K562 (cell line): ENCODE measurements around the gene DMD. TPM values are rescaled to one million over a fixed set of nuclear protein-coding genes. Genes with fewer than 3 reads are reported as not detected.

Experiments
- ATAC-seq: fragments of 200-7000 bp; cut with Tn5 transposase; 3 replicates; pipeline ENCODE4 v1.9.1; 2020; ENCODE audit warnings: moderate library complexity
- BruUV-seq: library from RNA; stranded (reverse); fragments of 400-500 nt; replicated peaks from 2 replicates; lab custom pipeline; 2021; lab: Mats Ljungman, UMichigan
- CTCF ChIA-PET: fragments of 300-600 bp; formaldehyde crosslinking; extraction: SDS; loops from one replicate; lab custom pipeline; 2021; ENCODE audit warnings: low intra/inter-chr PET ratio; lab: Yijun Ruan, JAX
- POLR2A ChIA-PET: fragments of 300-600, 350-650 bp; sonication (Branson Sonifier 250); formaldehyde crosslinking; extraction: SDS; loops from one replicate; lab custom pipeline; 2021; ENCODE audit warnings: antibody characterized with exemption, inconsistent platforms; lab: Yijun Ruan, JAX
- DNase-seq, 4 experiments: peaks; one replicate each; pipeline versions ENCODE4 v3.0.0 to v3.0.0-alpha.2; 2011 to 2018; ENCODE audit warnings: low spot score in 3 of 4, mixed read lengths in 3 of 4; ENCODE audit errors: extremely low read depth in 1 of 4
- FAIRE-seq: peaks from 2 replicates; lab custom pipeline; 2011; peaks lifted over from hg19 to GRCh38; lab: Jason Lieb, UNC
- H2AFZ ChIP-seq: 2 replicates; pipeline ENCODE4 v1.6.0; 2011; ENCODE audit warnings: low read depth, low read length, control low read depth, inconsistent platforms
- H3K27ac ChIP-seq: fragments of 200-600 bp; 3 replicates; pipeline ENCODE4 v1.8.0; 2011; ENCODE audit warnings: low read depth, mild to moderate bottlenecking, control low read depth, inconsistent platforms, low read length, moderate library complexity, mixed read lengths; ENCODE audit errors: extremely low read depth
- H3K27me3 ChIP-seq, 2 experiments: fragments of 300-600 bp in 1 of 2; 2 replicates in 1 of 2; 3 replicates in 1 of 2; pipeline versions ENCODE4 v1.6.0 to v1.8.0; 2011; ENCODE audit warnings: inconsistent platforms in 2 of 2, low read length in 2 of 2, mild to moderate bottlenecking in 1 of 2, mixed read lengths in 1 of 2, moderate library complexity in 1 of 2; ENCODE audit not compliant: control insufficient read depth in 2 of 2, insufficient read depth in 2 of 2
- H3K36me3 ChIP-seq: fragments of 300-600 bp; 3 replicates; pipeline ENCODE4 v1.8.0; 2011; ENCODE audit warnings: mild to moderate bottlenecking, low read length, inconsistent platforms; ENCODE audit not compliant: control insufficient read depth, insufficient read depth
- H3K4me1 ChIP-seq, 2 experiments: fragments of 200-600 bp in 1 of 2; replicated peaks in 1 of 2; 2 replicates in 1 of 2; 3 replicates in 1 of 2; pipeline versions ENCODE4 v1.5.1 to v1.8.0; 2011; ENCODE audit warnings: inconsistent platforms in 2 of 2, low read length in 2 of 2, mild to moderate bottlenecking in 1 of 2, mixed read lengths in 1 of 2, moderate library complexity in 1 of 2; ENCODE audit not compliant: control insufficient read depth in 2 of 2, insufficient read depth in 2 of 2
- H3K4me2 ChIP-seq: 2 replicates; pipeline ENCODE4 v1.6.1; 2011; ENCODE audit warnings: low read length, control low read depth, inconsistent platforms, mixed read lengths; ENCODE audit not compliant: insufficient read depth
- H3K4me3 ChIP-seq: fragments of 200-600 bp; sonication (generic), shearing (Covaris generic); 2 replicates; pipeline ENCODE4 v1.5.1; 2016; ENCODE audit warnings: control low read depth, inconsistent platforms
- H3K79me2 ChIP-seq: fragments of 200-600 bp; 3 replicates; pipeline ENCODE4 v1.8.0; 2011; ENCODE audit warnings: low read length, inconsistent platforms; ENCODE audit not compliant: control insufficient read depth, insufficient read depth
- H3K9ac ChIP-seq, 2 experiments: 2 replicates each; pipeline versions ENCODE4 v1.6.0 to v1.6.1; 2011; ENCODE audit warnings: low read depth in 2 of 2, low read length in 2 of 2, control low read depth in 1 of 2, inconsistent platforms in 1 of 2, mild to moderate bottlenecking in 1 of 2, mixed read lengths in 1 of 2; ENCODE audit not compliant: insufficient read depth in 1 of 2
- H3K9me1 ChIP-seq: one replicate; pipeline ENCODE4 v1.6.0; 2011; ENCODE audit warnings: inconsistent platforms, mild to moderate bottlenecking, low read length, moderate library complexity; ENCODE audit not compliant: control insufficient read depth, insufficient read depth
- H3K9me3 ChIP-seq: replicated peaks from 2 replicates; pipeline ENCODE4 v1.5.1; 2011; ENCODE audit warnings: low read depth, low read length, inconsistent platforms; ENCODE audit not compliant: control insufficient read depth, insufficient read depth
- H4K20me1 ChIP-seq: replicated peaks from 2 replicates; pipeline ENCODE4 v1.6.1; 2011; ENCODE audit warnings: low read length, inconsistent platforms, mixed read lengths; ENCODE audit not compliant: control insufficient read depth, insufficient read depth
- DDX20 ChIP-seq: fragments of 450-650 bp; IDR thresholded peaks from 2 replicates; pipeline ENCODE4 v1.6.1; 2016; ENCODE audit warnings: missing genetic modification characterization, low read depth, mild to moderate bottlenecking, missing compliant biosample characterization, moderate library complexity
- DIDO1 ChIP-seq: fragments of 450-650 bp; IDR thresholded peaks from 2 replicates; pipeline ENCODE4 v1.6.1; 2016; ENCODE audit warnings: low read depth, missing biosample characterization, missing genetic modification characterization
- ETV1 ChIP-seq: fragments of 450-650 bp; conservative IDR thresholded peaks from 2 replicates; pipeline ENCODE4 v1.6.1; 2016; ENCODE audit warnings: missing genetic modification characterization, control low read depth, low read depth, missing compliant biosample characterization
- JUND ChIP-seq, 2 experiments: IDR thresholded peaks; 2 replicates in 1 of 2; 3 replicates in 1 of 2; pipeline ENCODE4 v1.6.1; 2011; ENCODE audit warnings: borderline replicate concordance in 2 of 2, low read depth in 2 of 2, low read length in 2 of 2, improper control_type of control experiment in 1 of 2, missing biosample characterization in 1 of 2, missing genetic modification characterization in 1 of 2, missing genetic modification reagents in 1 of 2
- MEF2A ChIP-seq: IDR thresholded peaks from 2 replicates; pipeline ENCODE4 v1.6.1; 2011; ENCODE audit warnings: low read depth, mild to moderate bottlenecking, low read length, moderate library complexity; ENCODE audit not compliant: control insufficient read depth
- MEIS2 ChIP-seq: fragments of 450-650 bp; IDR thresholded peaks from 2 replicates; pipeline ENCODE4 v1.6.1; 2014; ENCODE audit warnings: mild to moderate bottlenecking; ENCODE audit not compliant: partially characterized antibody
- MTF1 ChIP-seq: fragments of 250-450 bp; sonication (Bioruptor Pico); IDR thresholded peaks from 2 replicates; pipeline ENCODE4 v1.9.0; 2021; ENCODE audit warnings: moderate library complexity, mild to moderate bottlenecking, inconsistent platforms, borderline replicate concordance
- ZNF384 ChIP-seq: IDR thresholded peaks from 2 replicates; pipeline ENCODE4 v1.6.1; 2012; ENCODE audit warnings: low read depth, low read length, improper control_type of control experiment
- ZSCAN29 ChIP-seq: fragments of 450-650 bp; IDR thresholded peaks from 2 replicates; pipeline ENCODE4 v1.6.1; 2017
- WGBS: fragments of 100-300 bp; shearing (Covaris generic); methylation state at CpG from one replicate; pipeline ENCODE4 v1.1.6; 2016; ENCODE audit warnings: low coverage, mixed read lengths; ENCODE audit not compliant: insufficient coverage; ENCODE audit errors: missing lambda C conversion rate; 5-methylcytosine and 5-hydroxymethylcytosine counted together
- in situ Hi-C: fragments of 300-500 bp; cut with MboI; formaldehyde crosslinking; loops from 4 replicates; pipeline ENCODE4 v1.15.0; 2018; ENCODE audit warnings: inconsistent platforms, mixed read lengths
- intact Hi-C: fragments of 100-400 bp; cut with micrococcal nuclease; formaldehyde crosslinking; loops from 2 replicates; pipeline ENCODE4 v1.14.2; 2022
- polyA plus RNA-seq, 8 experiments: library from polyadenylated mRNA; depleted of rRNA in 4 of 8; stranded (reverse) in 5 of 8; unstranded in 3 of 8; fragments of >200 nt; fragmentation: Nextera tagmentation in 2 of 8; fragmentation: Illumina TruSeq in 1 of 8; extraction: Ambion mirVana in 2 of 8; extraction: Trizol in 1 of 8; gene quantifications; 2 replicates each; pipeline versions ENCODE4 v1.2.1 to v1.2.3, GENCODE V29; 2011 to 2014; ENCODE audit warnings: inconsistent platforms in 1 of 8, missing spikeins in 1 of 8
- total RNA-seq, 7 experiments: library from RNA; depleted of rRNA in 6 of 7; stranded (reverse); fragments of >200 nt in 6 of 7; fragmentation: Illumina TruSeq in 2 of 7; extraction: Trizol in 2 of 7; gene quantifications; 2 replicates each; pipeline versions ENCODE4 v1.2.1 to v1.2.3, GENCODE V29; 2011 to 2021; ENCODE audit warnings: low replicate concordance in 1 of 7

DMD gene
- total and polyA plus RNA-seq, 9 of the 15 experiments (the other 6 are each of a cell fraction or from before 2014, with no cell fraction given): 3.8 to 20.4 (median 11.4) TPM

- TF ChIP-seq DIDO1: no peak
Measured at GRCh38 chrX:31228415-31228832, 1982.9 kb downstream of the DMD start (continued).

GRCh38 chrX:31227250-31227649 is 1984.1 kb downstream of the DMD start:
- intact Hi-C loops (no loop called here), in situ Hi-C loops (no loop called here)
- no peak overlapping the region for H3K9ac ChIP-seq
- H4K20me1 ChIP-seq: no peaks in the 10 kb centered on the region
- POLR2A ChIA-PET: no interaction called here
- TF ChIP-seq MEIS2 (no peak), DDX20 (tag) (no peak), ETV1 (tag) (no peak), ZSCAN29 (no peak), MEF2A (no peak), JUND (IDR thresholded peaks at IDR 0.05; ENCODE audit: borderline replicate concordance, low read depth, low read length) (no peak), JUND (tag; IDR thresholded peaks at IDR 0.05; ENCODE audit: borderline replicate concordance, low read depth, low read length) (no peak), ZNF384 (no peak), MTF1 (no peak)
- TF ChIP-seq, all 486 proteins: peak for 0
- ATAC-seq (no peak), FAIRE-seq (no peak), DNase-seq (no peak)
- Histone ChIP-seq H3K4me3 (no peak overlapping the region), H3K4me2 (no peak overlapping the region), H3K27ac (no peak overlapping the region), H2AFZ (no peak overlapping the region), H3K9me3 (no peaks in the 10 kb centered on the region), H3K4me1 (no peaks in the 10 kb centered on the region), H3K36me3 (no peaks in the 10 kb centered on the region), H3K27me3 (no peaks in the 10 kb centered on the region), H3K9me1 (no peaks in the 10 kb centered on the region), H3K79me2 (no peaks in the 10 kb centered on the region)
- BruUV-seq: no TSS peak
- CTCF ChIA-PET: no interaction called here
- WGBS: 50% methylated on average over 2 of the region's 2 CpGs
